HG02943 (cell line): ENCODE results near the gene MR1.

Source experiments
- ATAC-seq: cut with Tn5 transposase; IDR thresholded peaks from one replicate; pipeline ENCODE4 v1.9.1; 2021; ENCODE audit warnings: mild to moderate bottlenecking, low read depth, moderate library complexity; ENCODE audit not compliant: unreplicated experiment

Gene MR1

GRCh38 chr1:181033799-181034451 lies at the start of gene MR1:
TSS of gene MR1 (plus strand) at chr1:181033983. CDS start at chr1:181034008, 25 bp downstream.
- peak; percentile 95 for ATAC-seq

GRCh38 chr1:180988253-180988752 lies 45.5 kb upstream of the MR1 start:
- ATAC-seq: no peak

DNA sequence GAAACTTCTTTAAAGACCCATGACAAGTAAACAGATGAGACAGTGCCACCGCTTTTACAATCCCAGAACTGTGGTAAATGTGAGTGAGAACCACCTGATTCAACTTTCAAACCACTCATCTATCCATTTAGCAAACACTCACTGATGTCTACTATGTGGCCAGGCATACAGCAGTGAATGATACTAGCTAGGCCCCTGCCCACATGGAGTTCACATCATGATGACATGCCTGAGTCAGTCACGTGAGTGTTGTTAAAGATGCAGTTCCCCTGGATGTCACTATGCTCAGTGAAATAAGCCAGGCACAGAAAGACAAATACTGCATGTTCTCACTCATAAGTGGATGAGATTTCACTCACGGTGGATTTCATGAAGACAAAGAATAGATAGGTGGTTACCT lies 39.5 kb upstream of the MR1 start:
- ATAC-seq: no peak

GRCh38 chr1:180997843-180998504 lies 35.8 kb upstream of the MR1 start:
- ATAC-seq: no peak

- no peak for ATAC-seq
Measured at GRCh38 chr1:181001091-181001780, 32.5 kb upstream of the MR1 start.

DNA sequence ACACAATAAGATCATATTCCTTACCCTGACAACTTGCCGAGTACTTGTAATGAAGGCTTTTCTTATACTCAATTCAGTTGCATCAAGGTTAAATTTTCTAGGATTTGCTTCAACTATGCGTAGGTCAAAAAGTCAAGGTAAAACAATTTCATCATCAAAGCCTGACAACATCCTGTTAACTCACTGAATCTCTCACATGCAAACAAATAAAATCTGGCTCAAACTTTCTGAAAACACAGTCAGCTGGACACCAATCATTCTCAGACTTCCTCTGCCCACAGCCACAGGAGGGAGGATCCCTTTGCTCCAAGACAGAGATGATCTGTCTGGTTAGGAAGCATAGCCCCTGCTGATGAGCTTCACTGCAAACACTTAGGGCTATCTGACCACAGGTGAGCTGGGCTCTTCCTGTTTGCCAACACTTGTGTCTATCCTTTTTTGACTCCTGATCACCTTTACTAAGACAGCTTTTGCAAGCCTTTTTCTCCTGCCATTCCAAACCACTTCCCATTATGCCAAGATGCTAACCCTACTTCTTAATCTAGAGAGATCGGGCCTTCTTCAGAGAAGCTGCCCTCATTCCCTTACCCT lies 31.1 kb upstream of the MR1 start:
- ATAC-seq: no peak

GRCh38 chr1:181010789-181011188 lies 23.0 kb upstream of the MR1 start:
- ATAC-seq: no peak

- no peak for ATAC-seq
Measured at GRCh38 chr1:181011301-181012202, 22.2 kb upstream of the MR1 start.

GRCh38 chr1:181012203-181012745 lies 21.5 kb upstream of the MR1 start:
- no peak for ATAC-seq

GRCh38 chr1:181013144-181013543 lies 20.6 kb upstream of the MR1 start:
- no peak for ATAC-seq

DNA sequence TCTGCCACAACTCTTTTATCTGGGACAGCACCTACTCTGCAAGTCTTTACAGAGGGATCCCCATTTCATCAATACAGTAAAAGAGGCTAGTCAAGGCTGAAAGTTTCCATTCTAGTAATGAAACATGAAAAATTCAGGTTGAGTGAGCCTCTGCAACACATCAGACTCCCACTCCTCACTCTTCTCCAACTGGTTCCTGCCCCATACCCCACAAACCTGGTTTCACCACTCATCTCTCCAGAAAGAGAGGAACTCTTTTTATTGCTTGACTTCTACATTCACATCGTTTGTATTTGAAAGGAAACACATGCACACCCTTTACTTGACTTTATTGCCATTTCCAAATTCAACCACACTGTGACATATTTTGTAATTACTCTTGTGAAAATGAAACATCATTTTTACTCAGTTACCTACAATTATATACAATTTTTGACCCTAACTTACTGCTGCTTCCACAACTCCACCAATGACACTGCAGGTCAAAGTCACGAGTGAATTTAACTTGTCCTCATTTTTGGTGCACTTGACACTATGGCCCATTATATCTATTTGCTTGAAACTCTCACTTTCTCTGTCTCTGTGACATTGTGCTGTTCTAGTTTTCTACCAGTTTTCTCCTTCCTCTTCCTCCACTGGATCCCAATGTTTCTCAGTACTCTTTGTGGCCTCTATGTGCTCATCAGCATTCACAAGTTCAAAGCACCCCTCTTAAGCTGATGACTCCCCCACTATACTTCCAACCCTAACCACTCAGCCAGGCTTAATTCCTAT lies 19.1 kb upstream of the MR1 start:
- no peak for ATAC-seq

DNA sequence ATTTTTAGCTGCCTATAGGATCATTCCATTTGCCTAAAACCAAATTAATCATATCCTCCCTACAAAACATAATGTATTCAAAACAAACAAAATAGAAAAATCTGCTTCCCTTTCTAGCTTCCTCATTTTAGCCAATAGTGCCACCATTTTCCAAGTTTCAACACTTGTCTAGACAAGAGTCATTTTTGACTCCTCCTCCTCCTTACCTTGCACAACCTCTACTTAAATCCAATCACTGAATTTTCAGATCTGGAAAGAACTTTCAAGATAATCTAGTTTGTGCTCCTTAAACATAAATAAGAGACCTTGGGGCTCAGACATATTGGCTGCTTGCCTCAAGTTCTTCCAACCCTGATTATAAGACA lies 18.6 kb upstream of the MR1 start:
- ATAC-seq: no peak

DNA sequence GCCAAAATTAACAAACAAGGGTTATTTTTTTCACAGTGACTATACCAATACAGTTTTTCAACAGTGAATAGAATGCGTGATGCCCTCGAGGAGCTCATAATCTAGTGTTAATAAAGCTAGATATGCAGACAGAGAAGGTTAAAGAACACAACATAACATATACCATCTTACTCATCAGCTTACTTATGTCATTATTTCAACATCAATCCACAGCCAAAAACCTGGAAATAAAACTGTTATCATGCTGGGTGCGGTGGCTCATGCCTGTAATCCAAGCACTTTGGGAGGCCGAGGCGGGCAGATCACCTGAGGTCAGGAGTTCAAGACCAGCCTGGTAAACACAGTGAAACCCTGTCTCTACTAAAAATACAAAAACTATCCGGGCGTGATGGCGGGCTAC lies 17.2 kb upstream of the MR1 start:
- no peak for ATAC-seq

DNA sequence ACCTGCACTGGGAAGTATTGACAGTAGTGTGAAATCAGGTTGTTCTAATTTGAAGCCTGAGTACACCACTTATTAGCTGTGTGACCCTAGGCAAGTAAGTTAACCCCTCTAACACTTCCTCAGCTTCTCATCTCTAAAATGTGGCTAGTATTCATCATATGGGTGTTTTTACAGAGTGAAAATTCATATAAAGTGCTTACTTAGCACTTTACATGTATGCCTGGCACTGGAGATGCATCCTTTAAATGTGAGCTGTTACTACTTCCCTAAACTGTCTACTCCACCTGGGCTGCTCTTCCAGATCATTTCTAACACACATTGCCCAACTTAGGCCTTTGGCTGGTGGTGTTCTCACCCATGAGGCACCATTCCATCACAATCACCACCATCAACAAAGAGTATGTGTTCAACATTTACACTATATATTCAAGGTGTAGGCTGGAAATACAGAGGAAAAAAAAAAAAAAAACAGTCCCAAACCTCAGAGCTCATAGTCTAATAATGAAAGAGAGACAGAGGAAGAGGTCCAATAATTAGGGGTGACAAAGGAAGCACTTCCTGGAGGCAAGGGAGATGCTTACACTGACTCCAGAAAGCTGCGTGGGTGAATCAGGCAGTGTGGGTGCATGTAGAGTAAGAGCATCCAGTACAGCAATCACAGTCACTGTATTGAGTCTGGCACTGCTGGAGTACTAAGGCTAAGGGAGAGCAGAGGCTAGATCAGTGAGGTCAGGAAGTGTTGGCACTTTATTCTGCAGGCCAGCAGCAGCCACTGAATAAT lies 14.7 kb upstream of the MR1 start:
- no peak for ATAC-seq

DNA sequence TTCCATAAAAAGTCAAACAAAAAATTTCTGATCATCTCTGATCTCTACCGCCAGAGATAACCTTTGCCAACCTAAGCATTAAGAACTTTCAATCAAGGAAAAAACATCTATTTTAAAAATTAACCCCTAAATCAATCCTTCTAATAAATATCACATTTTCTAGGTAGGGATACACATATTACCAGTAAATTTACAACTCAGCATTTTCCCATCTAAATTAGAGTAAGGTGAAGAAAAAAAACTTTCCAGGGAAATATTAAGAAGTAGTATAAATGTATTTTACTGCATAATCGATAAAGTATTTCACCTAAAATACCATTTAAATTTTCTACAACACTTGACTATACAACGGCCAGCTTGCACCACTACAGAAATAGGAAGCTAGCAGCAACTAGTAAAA lies 12.6 kb upstream of the MR1 start:
- ATAC-seq: no peak

- peak; percentile 32 for ATAC-seq
Measured at GRCh38 chr1:181021811-181022434, 11.9 kb upstream of the MR1 start.

GRCh38 chr1:181023265-181024057 lies 10.3 kb upstream of the MR1 start:
- no peak for ATAC-seq
